ENCODE measurements around the gene HOXD8. TPM values are rescaled to one million over a fixed set of nuclear protein-coding genes. Genes with fewer than 3 reads are reported as not detected.

The HOXD8 gene
- total and polyA plus RNA-seq, 10 of the 15 experiments (the other 5 are each of a cell fraction or from before 2014, with no cell fraction given) = not detected

DNA sequence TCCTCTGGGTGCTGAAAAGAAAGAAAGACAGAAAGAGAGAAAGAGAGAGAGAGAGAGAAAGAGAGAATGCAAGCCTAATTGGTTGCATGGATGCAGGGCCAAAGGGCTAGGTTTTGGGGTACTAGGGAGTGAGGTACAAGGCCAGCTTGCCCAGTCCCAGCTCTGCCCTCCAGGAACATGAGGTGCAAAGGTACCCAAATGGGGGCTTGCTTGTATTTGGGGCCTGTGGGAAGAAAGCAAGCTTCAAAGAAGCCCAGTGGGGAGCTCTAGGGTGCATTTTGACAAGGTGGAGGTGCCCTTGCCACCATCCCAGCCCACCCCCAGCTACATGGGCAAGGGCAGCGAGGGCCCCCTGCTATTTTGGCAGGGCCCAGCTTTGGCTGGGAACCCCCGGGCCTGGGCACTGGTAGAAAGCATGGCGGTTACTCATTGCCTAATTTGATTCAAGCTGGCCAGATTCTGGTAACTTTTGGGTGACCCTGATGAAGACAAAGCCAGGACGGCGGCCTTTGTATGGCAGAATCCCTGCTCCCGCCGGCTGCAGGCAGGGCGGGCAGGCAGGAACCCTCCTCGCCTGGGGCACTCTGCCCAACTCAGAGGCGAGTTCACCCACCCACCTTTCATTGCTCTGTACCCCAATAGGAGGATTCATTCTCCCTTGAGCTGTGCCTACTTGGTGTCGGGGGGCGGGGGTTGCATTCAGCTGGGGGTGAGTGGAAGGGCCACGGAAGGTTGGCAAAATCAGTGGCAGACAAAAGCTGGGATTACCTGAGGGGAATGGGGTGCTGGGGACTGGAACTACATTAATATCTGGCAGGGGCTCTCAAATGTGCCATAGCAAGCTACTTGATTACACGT, 21.3 kb downstream of the HOXD8 start:
- Histone ChIP-seq H3K27ac (ENCODE audit: control insufficient read depth, insufficient read depth) (no peak overlapping the region), H3K4me3 (no peak overlapping the region), H3K9me3 (replicated peaks; ENCODE audit: control insufficient read depth, insufficient read depth, low read length) (no peaks in the 10 kb centered on the region), H3K9ac (ENCODE audit: control insufficient read depth, insufficient read depth, low read length) (no peak overlapping the region), H3K4me2 (ENCODE audit: control insufficient read depth, insufficient read depth) (no peak overlapping the region), H2AFZ (ENCODE audit: control insufficient read depth, low read depth, low read length) (no peak overlapping the region), H3K27me3 (replicated peaks in 1 of 2; ENCODE audit: control insufficient read depth in 2 of 2, insufficient read depth in 2 of 2, low read length in 1 of 2) (peaks cover 12 to 43% of the 10 kb centered on the region in 2 experiments), H3K79me2 (ENCODE audit: control insufficient read depth, insufficient read depth, low read length) (no peaks in the 10 kb centered on the region), H3K36me3 (ENCODE audit: control insufficient read depth in 2 of 2, insufficient read depth in 2 of 2, low read length in 1 of 2) (no peaks in the 10 kb centered on the region), H3K4me1 (ENCODE audit: control insufficient read depth, insufficient read depth, low read length) (no peaks in the 10 kb centered on the region), H4K20me1 (ENCODE audit: control insufficient read depth, insufficient read depth) (no peaks in the 10 kb centered on the region)
- no TSS peak for BruUV-seq (replicated peaks)
- 14% methylated on average over 14 of the region's 14 CpGs for WGBS (ENCODE audit: insufficient coverage, insufficient replicate concordance, low lambda C conversion rate, missing lambda C conversion rate)
- in situ Hi-C loops (cut with MboI) (no loop called here), intact Hi-C loops (cut with micrococcal nuclease; ENCODE audit: unreplicated experiment) (no loop called here)
- ChIA-PET SMC1A (ENCODE audit: uncharacterized antibody, unreplicated experiment) (interaction anchor here (1.0 kb wide), 1 partner anchor 998 kb away, joined by 3 read pairs; no protein-coding TSS in a partner anchor), POLR2A (no interaction called here), RAD21 (ENCODE audit: unreplicated experiment) (interaction anchor here (1.0 to 1.2 kb wide), 3 partner anchors 10 to 304 kb away, joined by 4 read pairs; no protein-coding TSS in a partner anchor), CTCF (interaction anchor here (1.5 kb wide), 1 partner anchor 501 kb away, joined by 3 read pairs; no protein-coding TSS in a partner anchor)
- DNase-seq (ENCODE audit: low read depth, low spot score) = no peak
- FAIRE-seq = no peak
- no peak for ATAC-seq
- TF ChIP-seq HDAC2 (IDR thresholded peaks at IDR 0.05) = no peak
- TF ChIP-seq, protein P1, sequence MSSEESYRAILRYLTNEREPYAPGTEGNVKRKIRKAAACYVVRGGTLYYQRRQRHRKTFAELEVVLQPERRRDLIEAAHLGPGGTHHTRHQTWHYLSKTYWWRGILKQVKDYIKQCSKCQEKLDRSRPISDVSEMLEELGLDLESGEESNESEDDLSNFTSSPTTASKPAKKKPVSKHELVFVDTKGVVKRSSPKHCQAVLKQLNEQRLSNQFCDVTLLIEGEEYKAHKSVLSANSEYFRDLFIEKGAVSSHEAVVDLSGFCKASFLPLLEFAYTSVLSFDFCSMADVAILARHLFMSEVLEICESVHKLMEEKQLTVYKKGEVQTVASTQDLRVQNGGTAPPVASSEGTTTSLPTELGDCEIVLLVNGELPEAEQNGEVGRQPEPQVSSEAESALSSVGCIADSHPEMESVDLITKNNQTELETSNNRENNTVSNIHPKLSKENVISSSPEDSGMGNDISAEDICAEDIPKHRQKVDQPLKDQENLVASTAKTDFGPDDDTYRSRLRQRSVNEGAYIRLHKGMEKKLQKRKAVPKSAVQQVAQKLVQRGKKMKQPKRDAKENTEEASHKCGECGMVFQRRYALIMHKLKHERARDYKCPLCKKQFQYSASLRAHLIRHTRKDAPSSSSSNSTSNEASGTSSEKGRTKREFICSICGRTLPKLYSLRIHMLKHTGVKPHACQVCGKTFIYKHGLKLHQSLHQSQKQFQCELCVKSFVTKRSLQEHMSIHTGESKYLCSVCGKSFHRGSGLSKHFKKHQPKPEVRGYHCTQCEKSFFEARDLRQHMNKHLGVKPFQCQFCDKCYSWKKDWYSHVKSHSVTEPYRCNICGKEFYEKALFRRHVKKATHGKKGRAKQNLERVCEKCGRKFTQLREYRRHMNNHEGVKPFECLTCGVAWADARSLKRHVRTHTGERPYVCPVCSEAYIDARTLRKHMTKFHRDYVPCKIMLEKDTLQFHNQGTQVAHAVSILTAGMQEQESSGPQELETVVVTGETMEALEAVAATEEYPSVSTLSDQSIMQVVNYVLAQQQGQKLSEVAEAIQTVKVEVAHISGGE (CRISPR knock-in tag; IDR thresholded peaks at IDR 0.05) = no peak
- TF ChIP-seq CHD2 (IDR thresholded peaks at IDR 0.05; ENCODE audit: borderline replicate concordance, low read depth, low read length) = no peak
- TF ChIP-seq GATAD2B (conservative IDR thresholded peaks at IDR 0.05; ENCODE audit: low read depth) = no peak
- TF ChIP-seq, protein P2, sequence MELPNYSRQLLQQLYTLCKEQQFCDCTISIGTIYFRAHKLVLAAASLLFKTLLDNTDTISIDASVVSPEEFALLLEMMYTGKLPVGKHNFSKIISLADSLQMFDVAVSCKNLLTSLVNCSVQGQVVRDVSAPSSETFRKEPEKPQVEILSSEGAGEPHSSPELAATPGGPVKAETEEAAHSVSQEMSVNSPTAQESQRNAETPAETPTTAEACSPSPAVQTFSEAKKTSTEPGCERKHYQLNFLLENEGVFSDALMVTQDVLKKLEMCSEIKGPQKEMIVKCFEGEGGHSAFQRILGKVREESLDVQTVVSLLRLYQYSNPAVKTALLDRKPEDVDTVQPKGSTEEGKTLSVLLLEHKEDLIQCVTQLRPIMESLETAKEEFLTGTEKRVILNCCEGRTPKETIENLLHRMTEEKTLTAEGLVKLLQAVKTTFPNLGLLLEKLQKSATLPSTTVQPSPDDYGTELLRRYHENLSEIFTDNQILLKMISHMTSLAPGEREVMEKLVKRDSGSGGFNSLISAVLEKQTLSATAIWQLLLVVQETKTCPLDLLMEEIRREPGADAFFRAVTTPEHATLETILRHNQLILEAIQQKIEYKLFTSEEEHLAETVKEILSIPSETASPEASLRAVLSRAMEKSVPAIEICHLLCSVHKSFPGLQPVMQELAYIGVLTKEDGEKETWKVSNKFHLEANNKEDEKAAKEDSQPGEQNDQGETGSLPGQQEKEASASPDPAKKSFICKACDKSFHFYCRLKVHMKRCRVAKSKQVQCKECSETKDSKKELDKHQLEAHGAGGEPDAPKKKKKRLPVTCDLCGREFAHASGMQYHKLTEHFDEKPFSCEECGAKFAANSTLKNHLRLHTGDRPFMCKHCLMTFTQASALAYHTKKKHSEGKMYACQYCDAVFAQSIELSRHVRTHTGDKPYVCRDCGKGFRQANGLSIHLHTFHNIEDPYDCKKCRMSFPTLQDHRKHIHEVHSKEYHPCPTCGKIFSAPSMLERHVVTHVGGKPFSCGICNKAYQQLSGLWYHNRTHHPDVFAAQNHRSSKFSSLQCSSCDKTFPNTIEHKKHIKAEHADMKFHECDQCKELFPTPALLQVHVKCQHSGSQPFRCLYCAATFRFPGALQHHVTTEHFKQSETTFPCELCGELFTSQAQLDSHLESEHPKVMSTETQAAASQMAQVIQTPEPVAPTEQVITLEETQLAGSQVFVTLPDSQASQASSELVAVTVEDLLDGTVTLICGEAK (IDR thresholded peaks at IDR 0.05; ENCODE audit: borderline replicate concordance) = no peak
- TF ChIP-seq CTCF (IDR thresholded peaks at IDR 0.05 in 2 of 3, conservative IDR thresholded peaks at IDR 0.05 in 1 of 3; ENCODE audit: control insufficient read depth in 2 of 3, extremely low read depth in 1 of 3, insufficient read depth in 1 of 3, low read depth in 3 of 3, low read length in 3 of 3) = no peak
- TF ChIP-seq, protein P3, sequence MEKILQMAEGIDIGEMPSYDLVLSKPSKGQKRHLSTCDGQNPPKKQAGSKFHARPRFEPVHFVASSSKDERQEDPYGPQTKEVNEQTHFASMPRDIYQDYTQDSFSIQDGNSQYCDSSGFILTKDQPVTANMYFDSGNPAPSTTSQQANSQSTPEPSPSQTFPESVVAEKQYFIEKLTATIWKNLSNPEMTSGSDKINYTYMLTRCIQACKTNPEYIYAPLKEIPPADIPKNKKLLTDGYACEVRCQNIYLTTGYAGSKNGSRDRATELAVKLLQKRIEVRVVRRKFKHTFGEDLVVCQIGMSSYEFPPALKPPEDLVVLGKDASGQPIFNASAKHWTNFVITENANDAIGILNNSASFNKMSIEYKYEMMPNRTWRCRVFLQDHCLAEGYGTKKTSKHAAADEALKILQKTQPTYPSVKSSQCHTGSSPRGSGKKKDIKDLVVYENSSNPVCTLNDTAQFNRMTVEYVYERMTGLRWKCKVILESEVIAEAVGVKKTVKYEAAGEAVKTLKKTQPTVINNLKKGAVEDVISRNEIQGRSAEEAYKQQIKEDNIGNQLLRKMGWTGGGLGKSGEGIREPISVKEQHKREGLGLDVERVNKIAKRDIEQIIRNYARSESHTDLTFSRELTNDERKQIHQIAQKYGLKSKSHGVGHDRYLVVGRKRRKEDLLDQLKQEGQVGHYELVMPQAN (conservative IDR thresholded peaks at IDR 0.05) = no peak
- no peak for TF ChIP-seq IRF4 (IDR thresholded peaks at IDR 0.05; ENCODE audit: low read depth, low read length)
- no peak for TF ChIP-seq PML (IDR thresholded peaks at IDR 0.05; ENCODE audit: low read length)
- no peak for TF ChIP-seq BMI1 (IDR thresholded peaks at IDR 0.05; ENCODE audit: borderline replicate concordance)
